Measurements from ENCODE around the gene C2CD3.

Gene C2CD3

DNA sequence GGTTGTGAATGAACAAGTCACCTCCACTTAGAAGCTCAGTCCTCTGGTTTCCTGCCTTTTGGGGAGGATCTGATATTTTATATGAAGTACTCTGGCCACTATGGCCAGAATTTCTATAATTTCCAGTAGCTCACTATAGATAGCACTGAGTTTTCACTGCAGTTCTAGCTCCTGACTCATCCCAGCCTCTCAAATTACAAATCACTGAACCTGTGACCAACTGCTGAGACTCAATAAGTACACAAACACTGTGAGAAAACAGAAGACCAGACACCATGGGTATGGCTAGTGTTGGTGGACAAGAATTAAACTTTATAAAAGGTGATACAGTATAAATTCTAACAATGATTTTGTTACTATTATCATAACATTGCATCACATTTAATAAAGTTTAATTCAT is 114.9 kb downstream of the C2CD3 start:
- Histone ChIP-seq H3K27me3 (ENCODE audit: control insufficient read depth, insufficient read depth, low read length) (no peaks in the 10 kb centered on the region), H3K4me1 (ENCODE audit: control insufficient read depth, insufficient read depth, low read length) (no peaks in the 10 kb centered on the region), H3K4me3 (ENCODE audit: low read depth, low read length) (no peak overlapping the region), H3K9ac (ENCODE audit: low read depth, low read length) (no peak overlapping the region), H3K9me3 (ENCODE audit: control insufficient read depth, insufficient read depth, low read length) (no peaks in the 10 kb centered on the region), H3K36me3 (ENCODE audit: control insufficient read depth, insufficient read depth, low read length) (no peaks in the 10 kb centered on the region)

GRCh38 chr11:74050465-74050864 is 120.3 kb downstream of the C2CD3 start:
- no peak overlapping the region for H3K4me3 ChIP-seq (ENCODE audit: low read depth, low read length)
- H3K9me3 ChIP-seq (ENCODE audit: control insufficient read depth, insufficient read depth, low read length): no peaks in the 10 kb centered on the region
- H3K9ac ChIP-seq (ENCODE audit: low read depth, low read length): no peak overlapping the region
- peaks cover 2% of the 10 kb centered on the region for H3K36me3 ChIP-seq (ENCODE audit: control insufficient read depth, insufficient read depth, low read length)
- H3K4me1 ChIP-seq (ENCODE audit: control insufficient read depth, insufficient read depth, low read length): no peaks in the 10 kb centered on the region
- no peaks in the 10 kb centered on the region for H3K27me3 ChIP-seq (ENCODE audit: control insufficient read depth, insufficient read depth, low read length)

- Histone ChIP-seq H3K4me1 (ENCODE audit: control insufficient read depth, insufficient read depth, low read length) (no peaks in the 10 kb centered on the region), H3K4me3 (ENCODE audit: low read depth, low read length) (no peak overlapping the region), H3K36me3 (ENCODE audit: control insufficient read depth, insufficient read depth, low read length) (peaks cover 2% of the 10 kb centered on the region), H3K27me3 (ENCODE audit: control insufficient read depth, insufficient read depth, low read length) (no peaks in the 10 kb centered on the region), H3K9ac (ENCODE audit: low read depth, low read length) (no peak overlapping the region), H3K9me3 (ENCODE audit: control insufficient read depth, insufficient read depth, low read length) (no peaks in the 10 kb centered on the region)
Measured at GRCh38 chr11:74048993-74049392, 121.8 kb downstream of the C2CD3 start.

- Histone ChIP-seq H3K9me3 (ENCODE audit: control insufficient read depth, insufficient read depth, low read length) (no peaks in the 10 kb centered on the region), H3K4me1 (ENCODE audit: control insufficient read depth, insufficient read depth, low read length) (no peaks in the 10 kb centered on the region), H3K27me3 (ENCODE audit: control insufficient read depth, insufficient read depth, low read length) (no peaks in the 10 kb centered on the region), H3K4me3 (ENCODE audit: low read depth, low read length) (no peak overlapping the region), H3K36me3 (ENCODE audit: control insufficient read depth, insufficient read depth, low read length) (peaks cover 11% of the 10 kb centered on the region), H3K9ac (ENCODE audit: low read depth, low read length) (no peak overlapping the region)
Measured at GRCh38 chr11:74044538-74044937, 126.3 kb downstream of the C2CD3 start.

- Histone ChIP-seq H3K27me3 (ENCODE audit: control insufficient read depth, insufficient read depth, low read length) (no peaks in the 10 kb centered on the region), H3K4me3 (ENCODE audit: low read depth, low read length) (no peak overlapping the region), H3K4me1 (ENCODE audit: control insufficient read depth, insufficient read depth, low read length) (no peaks in the 10 kb centered on the region), H3K9ac (ENCODE audit: low read depth, low read length) (no peak overlapping the region), H3K36me3 (ENCODE audit: control insufficient read depth, insufficient read depth, low read length) (peaks cover 9% of the 10 kb centered on the region), H3K9me3 (ENCODE audit: control insufficient read depth, insufficient read depth, low read length) (no peaks in the 10 kb centered on the region)
Measured at GRCh38 chr11:74043450-74043849, 127.4 kb downstream of the C2CD3 start.

DNA sequence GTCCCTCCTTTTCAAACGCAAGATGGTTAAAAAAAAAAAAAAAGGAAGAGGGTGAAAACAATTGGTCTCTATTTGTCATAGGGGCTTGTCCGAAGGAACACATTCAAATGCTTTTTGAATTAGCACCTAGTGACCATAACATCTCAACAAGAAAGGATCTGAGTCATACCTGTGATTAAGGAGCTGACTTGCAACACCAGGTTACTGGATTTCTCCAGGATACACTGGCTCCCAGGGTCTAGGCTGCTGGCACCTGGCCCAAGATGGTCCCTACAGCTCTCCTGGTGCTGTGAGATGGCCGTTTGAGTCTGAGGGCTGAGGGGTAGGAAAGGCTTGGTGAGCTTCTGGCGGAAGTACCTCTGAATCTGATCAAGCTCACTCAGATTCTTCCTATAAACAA is 133.5 kb downstream of the C2CD3 start:
- H3K9me3 ChIP-seq (ENCODE audit: control insufficient read depth, insufficient read depth, low read length): no peaks in the 10 kb centered on the region
- no peaks in the 10 kb centered on the region for H3K4me1 ChIP-seq (ENCODE audit: control insufficient read depth, insufficient read depth, low read length)
- H3K4me3 ChIP-seq (ENCODE audit: low read depth, low read length): no peak overlapping the region
- H3K9ac ChIP-seq (ENCODE audit: low read depth, low read length): no peak overlapping the region
- H3K36me3 ChIP-seq (ENCODE audit: control insufficient read depth, insufficient read depth, low read length): peaks cover 24% of the 10 kb centered on the region
- no peaks in the 10 kb centered on the region for H3K27me3 ChIP-seq (ENCODE audit: control insufficient read depth, insufficient read depth, low read length)

DNA sequence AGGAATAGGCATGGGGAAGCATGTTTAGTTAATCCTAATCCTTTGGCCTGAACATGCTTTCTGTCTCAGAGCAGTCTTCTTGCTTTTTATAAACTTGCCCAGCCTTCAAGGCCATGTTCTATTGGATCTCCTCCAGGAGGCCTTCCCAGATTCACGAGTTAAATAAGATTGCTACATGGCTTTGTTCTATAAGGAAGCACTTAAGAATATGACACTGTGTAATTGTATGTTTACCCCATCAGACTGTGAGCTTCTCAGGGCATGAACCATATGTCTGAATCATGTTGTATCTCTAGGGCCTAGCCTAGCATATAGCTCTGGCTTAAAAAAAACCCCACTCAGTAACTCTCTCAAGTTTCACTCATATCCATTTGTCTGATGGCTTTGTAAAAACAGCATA is 135.5 kb downstream of the C2CD3 start:
- Histone ChIP-seq H3K4me3 (ENCODE audit: low read depth, low read length) (no peak overlapping the region), H3K9me3 (ENCODE audit: control insufficient read depth, insufficient read depth, low read length) (no peaks in the 10 kb centered on the region), H3K4me1 (ENCODE audit: control insufficient read depth, insufficient read depth, low read length) (no peaks in the 10 kb centered on the region), H3K9ac (ENCODE audit: low read depth, low read length) (no peak overlapping the region), H3K27me3 (ENCODE audit: control insufficient read depth, insufficient read depth, low read length) (no peaks in the 10 kb centered on the region), H3K36me3 (ENCODE audit: control insufficient read depth, insufficient read depth, low read length) (peaks cover 15% of the 10 kb centered on the region)

DNA sequence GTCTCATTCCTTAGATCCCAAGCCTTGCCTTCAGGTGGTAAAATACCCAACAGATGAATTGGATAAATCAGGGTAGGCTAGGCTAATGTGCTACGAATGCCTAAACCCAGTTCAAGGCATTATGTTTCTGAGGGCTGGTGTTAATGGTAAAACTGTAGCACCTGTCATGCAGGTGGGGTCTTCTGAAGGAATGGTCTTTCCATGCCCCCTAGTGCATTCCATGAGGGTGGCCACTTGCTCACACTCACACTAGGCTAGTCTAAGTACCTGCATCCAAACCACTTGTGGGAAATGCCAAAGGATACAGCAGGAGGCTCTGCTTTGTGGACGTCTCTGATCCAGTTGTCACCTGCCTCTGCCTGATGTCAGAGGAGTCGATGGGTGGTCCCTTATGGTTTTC is 137.8 kb downstream of the C2CD3 start:
- Histone ChIP-seq H3K9me3 (ENCODE audit: control insufficient read depth, insufficient read depth, low read length) (no peaks in the 10 kb centered on the region), H3K4me1 (ENCODE audit: control insufficient read depth, insufficient read depth, low read length) (no peaks in the 10 kb centered on the region), H3K36me3 (ENCODE audit: control insufficient read depth, insufficient read depth, low read length) (peaks cover 15% of the 10 kb centered on the region), H3K27me3 (ENCODE audit: control insufficient read depth, insufficient read depth, low read length) (no peaks in the 10 kb centered on the region), H3K9ac (ENCODE audit: low read depth, low read length) (no peak overlapping the region), H3K4me3 (ENCODE audit: low read depth, low read length) (no peak overlapping the region)

- Histone ChIP-seq H3K4me3 (ENCODE audit: low read depth, low read length) (no peak overlapping the region), H3K9me3 (ENCODE audit: control insufficient read depth, insufficient read depth, low read length) (no peaks in the 10 kb centered on the region), H3K9ac (ENCODE audit: low read depth, low read length) (no peak overlapping the region), H3K36me3 (ENCODE audit: control insufficient read depth, insufficient read depth, low read length) (peaks cover 11% of the 10 kb centered on the region), H3K27me3 (ENCODE audit: control insufficient read depth, insufficient read depth, low read length) (no peaks in the 10 kb centered on the region), H3K4me1 (ENCODE audit: control insufficient read depth, insufficient read depth, low read length) (no peaks in the 10 kb centered on the region)
Measured at GRCh38 chr11:74030723-74031676, 139.8 kb downstream of the C2CD3 start.

DNA sequence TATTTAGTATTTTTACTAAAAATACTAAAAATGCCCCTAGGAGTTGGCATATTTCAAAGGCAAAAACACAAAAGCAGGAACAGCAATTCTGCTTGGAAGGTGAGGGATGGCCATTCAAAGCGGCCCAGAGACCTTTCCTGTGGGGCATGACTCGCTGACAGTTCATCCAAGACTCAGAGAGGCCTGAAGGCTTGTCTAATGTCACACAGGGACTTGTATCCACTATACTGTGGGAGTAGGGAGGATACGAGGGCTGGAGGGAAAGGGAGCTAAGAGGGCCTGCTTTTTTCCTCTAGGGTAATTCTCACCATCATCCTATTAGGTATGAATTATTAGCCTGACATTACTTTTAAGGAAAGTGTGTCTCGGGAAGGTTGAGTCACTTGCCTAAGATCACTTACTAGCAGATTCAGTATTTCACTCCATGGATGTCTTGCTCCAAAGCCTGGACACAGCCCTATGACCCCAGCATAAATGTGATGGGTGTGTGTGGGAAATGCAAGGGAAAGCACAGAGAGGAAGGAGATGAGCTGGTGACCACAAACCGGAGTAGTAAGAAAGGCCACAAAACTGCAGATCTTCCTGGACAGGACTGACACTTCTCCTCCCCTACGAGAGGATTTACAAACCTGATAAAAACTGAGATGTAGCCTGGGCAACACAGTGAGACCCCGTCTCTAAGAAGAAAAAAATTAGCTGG is 145.2 kb downstream of the C2CD3 start:
- Histone ChIP-seq H3K9ac (ENCODE audit: low read depth, low read length) (no peak overlapping the region), H3K27me3 (ENCODE audit: control insufficient read depth, insufficient read depth, low read length) (no peaks in the 10 kb centered on the region), H3K36me3 (ENCODE audit: control insufficient read depth, insufficient read depth, low read length) (no peaks in the 10 kb centered on the region), H3K9me3 (ENCODE audit: control insufficient read depth, insufficient read depth, low read length) (no peaks in the 10 kb centered on the region), H3K4me1 (ENCODE audit: control insufficient read depth, insufficient read depth, low read length) (no peaks in the 10 kb centered on the region), H3K4me3 (ENCODE audit: low read depth, low read length) (no peak overlapping the region)

DNA sequence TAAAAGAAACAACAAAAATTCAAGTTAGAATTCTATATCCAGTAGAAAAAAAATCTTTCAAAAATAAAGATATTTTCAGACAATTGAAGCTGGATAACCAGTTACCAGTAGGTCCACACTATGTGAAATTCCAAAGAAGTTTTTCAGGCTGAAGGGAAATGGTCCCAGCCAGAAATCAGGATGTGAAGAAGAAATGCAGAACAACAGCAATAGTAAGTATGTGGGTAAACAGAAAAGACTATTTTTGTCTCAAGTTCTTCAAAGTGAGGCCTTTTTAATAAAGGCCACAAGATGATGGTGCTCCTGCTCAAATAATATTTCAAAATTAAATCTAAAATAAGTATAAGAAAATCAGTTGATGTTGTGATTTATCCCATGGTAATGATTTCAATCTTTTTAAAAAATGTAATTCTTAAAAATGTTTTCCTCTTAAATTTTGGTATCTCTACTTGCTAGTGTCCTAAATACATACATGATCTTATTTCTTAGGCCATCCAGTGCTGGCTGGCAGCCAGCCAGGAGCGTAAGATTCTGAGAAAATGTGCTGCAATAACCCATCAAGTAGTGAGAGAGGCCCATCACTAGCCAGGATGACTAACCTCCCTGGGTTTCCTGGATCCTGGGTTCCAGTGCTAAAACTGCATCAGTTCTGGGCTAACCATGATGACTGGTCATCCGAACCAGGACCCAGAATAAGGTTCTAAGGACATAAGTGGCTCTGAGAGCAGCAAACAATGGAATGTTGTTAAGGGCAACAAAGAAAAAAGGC is 146.4 kb downstream of the C2CD3 start:
- Histone ChIP-seq H3K9me3 (ENCODE audit: control insufficient read depth, insufficient read depth, low read length) (no peaks in the 10 kb centered on the region), H3K4me1 (ENCODE audit: control insufficient read depth, insufficient read depth, low read length) (no peaks in the 10 kb centered on the region), H3K4me3 (ENCODE audit: low read depth, low read length) (no peak overlapping the region), H3K36me3 (ENCODE audit: control insufficient read depth, insufficient read depth, low read length) (no peaks in the 10 kb centered on the region), H3K9ac (ENCODE audit: low read depth, low read length) (no peak overlapping the region), H3K27me3 (ENCODE audit: control insufficient read depth, insufficient read depth, low read length) (no peaks in the 10 kb centered on the region)
